ENCODE measurements around the gene CWF19L1. TPM values are rescaled to one million over a fixed set of nuclear protein-coding genes. Genes with fewer than 3 reads are reported as not detected.
A peak's percentile ranks its signal among the peaks of the same experiment; 100 is the strongest.
"Not testable (repeated sequence)": the region's sequence is repeated elsewhere in the genome, so short reads cannot be mapped to it uniquely, and the experiment has no call there.

The CWF19L1 gene
- total and polyA plus RNA-seq, 2 donors (not counting 1 experiment from before 2014, with no cell fraction given) = 16.0 to 17.3 TPM

GRCh38 chr10:100303724-100304319, 36.4 kb upstream of the CWF19L1 start:
- no peak overlapping the region for H2AFZ ChIP-seq (ENCODE audit: low read length)
- no peak overlapping the region for H3K4me2 ChIP-seq (ENCODE audit: extremely low read depth, insufficient read depth, low read length)
- peak; percentile 35 to 49 for DNase-seq (ENCODE audit: low read depth in 2 of 2)
- H3K27ac ChIP-seq (ENCODE audit: insufficient read depth, low read length) = no peak overlapping the region
- no peaks in the 10 kb centered on the region for H3K79me2 ChIP-seq (ENCODE audit: control insufficient read depth, insufficient read depth, low read length)
- no peak overlapping the region for H3K9ac ChIP-seq (ENCODE audit: insufficient read depth, low read length)
- no peaks in the 10 kb centered on the region for H4K20me1 ChIP-seq (ENCODE audit: control insufficient read depth, extremely low read depth, insufficient read depth, low read length)
- H3K36me3 ChIP-seq (ENCODE audit: control insufficient read depth, insufficient read depth, low read length) = no peaks in the 10 kb centered on the region
- H3K27me3 ChIP-seq (ENCODE audit: control insufficient read depth, insufficient read depth, low read length) = peaks cover 17% of the 10 kb centered on the region
- TF ChIP-seq CTCF (conservative IDR thresholded peaks at IDR 0.05 in 1 of 2, IDR thresholded peaks at IDR 0.05 in 1 of 2; ENCODE audit: low read depth in 1 of 2, low read length in 2 of 2) (peak; percentile 69 to 81), EZH2 (IDR thresholded peaks at IDR 0.05; ENCODE audit: low read length, missing control alignments) (peak; percentile 39)
- H3K4me1 ChIP-seq (ENCODE audit: control insufficient read depth, extremely low read depth, insufficient read depth, low read length) = no peaks in the 10 kb centered on the region
- no peak overlapping the region for H3K4me3 ChIP-seq (replicated peaks in 1 of 4; ENCODE audit: control extremely low read depth in 1 of 4, insufficient read depth in 1 of 4, low read depth in 3 of 4, low read length in 4 of 4)
- H3K9me3 ChIP-seq (ENCODE audit: control insufficient read depth, insufficient read depth, low read depth, low read length) = no peaks in the 10 kb centered on the region

GRCh38 chr10:100301123-100301522, 33.7 kb upstream of the CWF19L1 start:
- H3K4me1 ChIP-seq (ENCODE audit: control insufficient read depth, extremely low read depth, insufficient read depth, low read length) = not testable (repeated sequence)

GRCh38 chr10:100297242-100297641, 29.8 kb upstream of the CWF19L1 start:
- H3K9me3 ChIP-seq (ENCODE audit: control insufficient read depth, insufficient read depth, low read depth, low read length) = no peaks in the 10 kb centered on the region
- DNase-seq (ENCODE audit: low read depth in 2 of 2) = no peak
- H3K9ac ChIP-seq (ENCODE audit: insufficient read depth, low read length) = no peak overlapping the region
- no peaks in the 10 kb centered on the region for H3K4me1 ChIP-seq (ENCODE audit: control insufficient read depth, extremely low read depth, insufficient read depth, low read length)
- H3K79me2 ChIP-seq (ENCODE audit: control insufficient read depth, insufficient read depth, low read length) = no peaks in the 10 kb centered on the region
- H4K20me1 ChIP-seq (ENCODE audit: control insufficient read depth, extremely low read depth, insufficient read depth, low read length) = no peaks in the 10 kb centered on the region
- no peak overlapping the region for H3K27ac ChIP-seq (ENCODE audit: insufficient read depth, low read length)
- no peak overlapping the region for H3K4me3 ChIP-seq (replicated peaks in 1 of 4; ENCODE audit: control extremely low read depth in 1 of 4, insufficient read depth in 1 of 4, low read depth in 3 of 4, low read length in 4 of 4)
- TF ChIP-seq EZH2 (IDR thresholded peaks at IDR 0.05; ENCODE audit: low read length, missing control alignments) (no peak), CTCF (conservative IDR thresholded peaks at IDR 0.05 in 1 of 2, IDR thresholded peaks at IDR 0.05 in 1 of 2; ENCODE audit: low read depth in 1 of 2, low read length in 2 of 2) (no peak)
- H3K27me3 ChIP-seq (ENCODE audit: control insufficient read depth, insufficient read depth, low read length) = peaks cover 25% of the 10 kb centered on the region
- H2AFZ ChIP-seq (ENCODE audit: low read length) = no peak overlapping the region
- H3K4me2 ChIP-seq (ENCODE audit: extremely low read depth, insufficient read depth, low read length) = no peak overlapping the region
- no peaks in the 10 kb centered on the region for H3K36me3 ChIP-seq (ENCODE audit: control insufficient read depth, insufficient read depth, low read length)

More at GRCh38 chr10:100301123-100301522, 33.7 kb upstream of the CWF19L1 start:
- not testable (repeated sequence) for H3K4me2 ChIP-seq (ENCODE audit: extremely low read depth, insufficient read depth, low read length); H3K79me2 ChIP-seq (ENCODE audit: control insufficient read depth, insufficient read depth, low read length); H3K9ac ChIP-seq (ENCODE audit: insufficient read depth, low read length); DNase-seq (ENCODE audit: low read depth in 2 of 2); H3K4me3 ChIP-seq (replicated peaks in 1 of 4; ENCODE audit: control extremely low read depth in 1 of 4, insufficient read depth in 1 of 4, low read depth in 3 of 4, low read length in 4 of 4); H2AFZ ChIP-seq (ENCODE audit: low read length); H3K36me3 ChIP-seq (ENCODE audit: control insufficient read depth, insufficient read depth, low read length); H3K9me3 ChIP-seq (ENCODE audit: control insufficient read depth, insufficient read depth, low read depth, low read length); H4K20me1 ChIP-seq (ENCODE audit: control insufficient read depth, extremely low read depth, insufficient read depth, low read length); H3K27ac ChIP-seq (ENCODE audit: insufficient read depth, low read length)
- H3K27me3 ChIP-seq (ENCODE audit: control insufficient read depth, insufficient read depth, low read length) = peaks cover 25% of the 10 kb centered on the region
